GM20431 (cell line): ENCODE data around the gene SORCS2.

Source experiments
- in situ Hi-C: fragments of 300-500 bp; cut with MseI, MboI; formaldehyde crosslinking; loops from one replicate; pipeline ENCODE4 v1.15.0; 2020; ENCODE audit warnings: low sequenced_read_pairs; ENCODE audit not compliant: unreplicated experiment

Gene SORCS2

GRCh38 chr4:7505116-7505900, 313.0 kb downstream of the SORCS2 start:
- in situ Hi-C loops = no loop called here

DNA sequence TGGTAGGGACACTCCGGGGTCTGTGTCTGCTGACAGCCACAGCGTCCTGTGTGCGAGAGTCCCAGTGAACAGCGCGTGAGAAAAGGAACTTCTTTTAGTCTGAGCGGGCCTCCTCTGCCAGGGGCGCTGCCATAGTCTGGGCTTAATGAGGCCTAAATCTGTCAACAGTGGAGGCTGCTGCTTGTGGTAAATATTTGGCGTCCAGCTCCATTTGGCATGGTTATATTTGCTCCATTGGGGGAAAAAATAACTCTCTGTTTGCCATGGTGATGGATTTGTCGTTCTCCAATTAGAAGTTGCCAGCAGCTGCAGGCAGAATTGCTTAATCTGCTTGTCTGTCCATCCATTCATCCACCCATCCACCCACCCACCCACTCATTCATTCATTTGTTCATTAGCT, 313.8 kb downstream of the SORCS2 start:
- in situ Hi-C loops = no loop called here

- in situ Hi-C loops = no loop called here
Measured at GRCh38 chr4:7506572-7506971, 314.2 kb downstream of the SORCS2 start.

DNA sequence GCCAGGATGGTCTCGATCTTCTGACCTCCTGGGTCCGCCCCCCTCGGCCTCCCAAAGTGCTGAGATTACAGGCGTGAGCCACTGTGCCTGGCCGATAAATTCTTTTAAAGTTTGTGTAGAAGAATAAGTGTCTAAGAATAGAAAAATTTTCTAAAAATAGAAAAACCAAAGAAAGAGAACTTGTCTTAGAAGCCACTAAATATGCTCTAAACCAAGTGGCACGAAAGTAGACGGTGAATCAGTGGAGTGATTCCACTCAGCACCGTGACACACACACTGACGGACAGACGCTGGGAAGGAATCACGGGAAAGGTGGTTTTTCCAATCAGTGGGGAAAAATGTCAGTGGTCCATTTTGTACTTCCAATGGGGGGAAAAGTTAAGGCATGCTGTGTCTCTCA, 315.0 kb downstream of the SORCS2 start:
- in situ Hi-C loops = no loop called here

- in situ Hi-C loops = no loop called here
Measured at GRCh38 chr4:7510066-7510465, 317.7 kb downstream of the SORCS2 start.

- in situ Hi-C loops = no loop called here
Measured at GRCh38 chr4:7510538-7510937, 318.2 kb downstream of the SORCS2 start.

- in situ Hi-C loops = no loop called here
Measured at GRCh38 chr4:7511525-7511924, 319.2 kb downstream of the SORCS2 start.

DNA sequence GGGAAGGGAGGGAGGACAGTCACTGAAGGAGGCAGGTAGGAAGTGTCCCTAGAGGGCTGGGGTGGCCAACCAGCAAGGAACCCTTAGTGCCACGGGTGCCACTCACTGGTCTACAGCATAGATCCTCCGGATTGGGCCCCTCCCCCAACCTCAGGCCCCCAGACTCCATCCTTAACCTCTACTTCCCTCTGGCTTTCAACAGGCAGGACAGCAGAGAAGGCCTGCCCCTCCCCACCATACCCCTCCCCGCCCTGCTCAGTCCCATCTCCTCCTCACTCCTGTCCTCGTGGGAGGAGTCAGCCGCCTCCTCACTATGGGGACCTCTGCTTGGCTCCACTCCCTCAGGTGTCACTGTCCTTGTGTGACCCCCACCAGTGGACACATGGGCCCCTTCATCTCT, 320.1 kb downstream of the SORCS2 start:
- in situ Hi-C loops = no loop called here

DNA sequence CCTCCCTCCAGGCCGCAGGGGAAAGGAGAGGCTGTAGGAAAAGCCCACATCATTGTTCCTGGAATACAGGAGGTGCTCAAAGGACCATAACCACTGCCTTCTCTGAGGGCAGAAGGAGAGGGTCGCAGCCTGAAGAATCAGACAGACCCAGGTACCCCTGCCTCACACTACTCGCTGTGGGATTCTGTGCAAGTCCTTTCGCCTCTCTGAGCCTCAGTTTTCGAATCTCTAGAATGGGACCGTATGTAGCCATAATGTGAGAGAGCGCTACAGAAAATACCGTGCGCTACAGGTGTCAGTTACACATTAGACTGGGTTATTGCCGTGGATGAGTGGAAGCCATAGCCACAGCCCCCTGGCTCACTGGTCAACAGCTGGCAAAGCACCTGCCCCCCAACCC, 320.6 kb downstream of the SORCS2 start:
- in situ Hi-C loops = no loop called here

DNA sequence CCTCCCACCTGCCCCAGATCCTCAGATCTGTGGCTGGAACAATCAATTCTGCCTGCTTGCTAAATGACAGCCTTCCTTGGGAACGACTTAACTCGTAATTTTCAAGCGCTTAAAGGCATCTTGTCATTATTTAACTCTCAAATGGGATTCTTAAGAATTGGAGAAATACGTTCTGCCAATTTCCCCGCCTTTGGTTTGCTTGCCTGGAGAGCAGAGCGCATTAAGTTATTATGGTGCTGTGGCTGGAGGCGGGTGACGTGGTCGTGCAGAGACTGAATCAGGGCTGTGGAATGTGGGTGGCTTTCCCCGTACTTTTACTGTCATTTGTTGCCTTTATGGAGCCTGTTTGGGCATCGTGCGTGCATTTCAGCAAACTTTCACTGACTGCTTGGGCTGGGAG, 321.3 kb downstream of the SORCS2 start:
- in situ Hi-C loops = no loop called here

DNA sequence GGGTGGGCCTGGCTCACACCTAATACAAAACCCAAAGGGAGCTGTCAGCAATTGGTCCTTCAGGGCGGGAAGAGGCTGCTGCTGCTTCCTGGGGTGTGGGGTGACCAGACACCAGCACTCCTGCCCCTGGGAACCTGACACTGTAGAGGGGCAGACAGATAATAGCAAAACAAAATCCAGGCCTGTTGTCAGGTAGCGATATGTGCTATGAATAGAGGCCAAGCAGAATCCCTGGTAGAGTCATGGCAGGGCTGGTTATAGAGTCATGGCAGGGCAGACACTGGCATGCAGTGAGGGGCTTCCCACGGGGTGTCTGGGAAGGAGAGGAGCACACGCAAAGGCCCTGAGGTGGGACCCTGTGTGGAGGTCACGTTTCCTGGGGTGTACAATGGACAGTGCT, 321.9 kb downstream of the SORCS2 start:
- in situ Hi-C loops = no loop called here

DNA sequence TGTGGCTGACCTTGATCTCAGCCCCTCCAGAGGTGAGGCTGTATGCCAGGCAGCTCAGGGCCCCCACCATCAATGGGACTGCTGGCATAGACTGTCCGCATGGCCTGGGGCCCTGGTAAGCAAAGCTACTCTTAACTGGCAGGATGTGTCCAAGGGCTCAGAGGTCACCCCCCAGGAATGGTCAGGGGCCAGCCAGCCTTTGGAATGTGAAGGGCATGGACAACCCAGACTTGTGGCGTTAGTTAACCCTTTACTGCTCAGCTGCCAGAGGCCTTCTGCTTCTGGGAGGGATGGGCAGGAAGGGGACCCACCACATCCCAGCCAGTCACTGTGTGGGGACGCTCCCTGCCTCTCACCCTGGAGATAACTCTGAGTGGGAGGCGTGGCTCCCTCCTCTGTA, 322.5 kb downstream of the SORCS2 start:
- in situ Hi-C loops = no loop called here

GRCh38 chr4:7515390-7515902, 323.1 kb downstream of the SORCS2 start:
- in situ Hi-C loops = no loop called here

DNA sequence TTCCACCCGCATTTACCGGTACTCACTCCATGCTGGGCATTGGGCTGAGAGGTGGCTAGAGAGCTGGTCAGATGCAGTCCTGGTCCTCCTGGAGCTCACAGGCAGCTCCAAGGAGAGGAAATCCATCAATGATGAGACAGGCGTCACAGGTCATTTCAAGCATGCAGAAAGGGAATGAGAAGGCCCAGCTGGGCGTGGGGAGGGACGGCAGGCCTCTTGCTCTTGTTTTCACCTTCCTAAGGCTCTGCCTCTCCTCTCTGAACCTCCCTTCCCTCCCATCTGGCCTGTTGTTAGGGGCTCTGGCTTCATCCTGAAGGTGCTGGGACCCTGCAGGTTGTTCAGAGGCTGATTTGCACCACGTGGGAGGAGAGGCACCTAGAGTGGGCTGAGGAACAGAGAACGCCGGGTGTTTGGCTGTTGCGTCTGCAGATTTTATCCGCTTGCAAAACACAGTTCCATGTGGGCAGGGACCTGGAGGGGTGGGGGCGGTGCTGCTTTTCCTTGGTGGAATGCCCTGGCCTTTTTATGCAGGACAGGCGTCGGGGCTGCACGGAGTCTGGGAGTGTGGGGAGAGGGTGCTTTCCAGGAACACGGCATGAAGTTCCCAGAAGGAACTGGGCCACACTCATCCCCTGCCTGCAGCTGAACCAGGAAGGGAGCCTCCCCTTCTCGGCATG, 323.9 kb downstream of the SORCS2 start:
- in situ Hi-C loops = no loop called here

- in situ Hi-C loops = no loop called here
Measured at GRCh38 chr4:7516773-7517144, 324.4 kb downstream of the SORCS2 start.

DNA sequence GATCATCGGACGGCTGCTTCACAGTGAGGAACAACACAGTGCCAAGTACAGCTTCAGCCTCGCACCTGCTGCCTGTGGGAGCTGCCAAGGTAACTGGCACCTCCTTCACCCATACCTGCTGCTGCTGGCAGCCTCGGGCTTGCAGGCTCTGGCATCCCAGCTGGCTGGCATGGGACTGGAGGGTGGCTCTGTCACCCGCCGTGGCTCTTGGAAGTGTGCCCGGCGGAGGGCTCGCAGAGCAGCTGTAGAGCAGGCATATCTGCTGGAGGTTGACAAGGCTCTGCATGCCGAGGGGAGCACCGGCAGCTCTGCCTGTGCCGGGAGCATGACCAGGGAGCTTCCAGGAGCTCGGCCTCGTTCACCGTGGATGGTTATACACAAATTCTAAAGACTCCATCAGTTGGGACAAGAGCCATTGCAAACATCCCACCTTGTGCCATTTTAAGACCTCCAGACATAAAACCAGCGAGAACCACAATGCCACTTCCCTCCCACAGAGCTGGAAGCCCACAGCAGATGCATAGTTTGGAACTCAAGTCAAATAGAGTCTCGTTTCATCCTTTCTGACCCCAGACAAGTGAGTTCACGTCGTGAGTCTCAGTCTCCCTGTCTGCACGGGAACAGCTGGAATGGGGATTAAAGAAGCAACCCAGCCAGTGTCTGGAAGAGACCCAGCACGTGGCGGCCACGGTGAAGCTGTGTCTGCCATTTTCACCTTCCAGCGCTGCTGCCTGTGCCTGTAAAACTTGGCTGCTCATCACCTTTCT, 326.7 kb downstream of the SORCS2 start:
- in situ Hi-C loops = no loop called here

DNA sequence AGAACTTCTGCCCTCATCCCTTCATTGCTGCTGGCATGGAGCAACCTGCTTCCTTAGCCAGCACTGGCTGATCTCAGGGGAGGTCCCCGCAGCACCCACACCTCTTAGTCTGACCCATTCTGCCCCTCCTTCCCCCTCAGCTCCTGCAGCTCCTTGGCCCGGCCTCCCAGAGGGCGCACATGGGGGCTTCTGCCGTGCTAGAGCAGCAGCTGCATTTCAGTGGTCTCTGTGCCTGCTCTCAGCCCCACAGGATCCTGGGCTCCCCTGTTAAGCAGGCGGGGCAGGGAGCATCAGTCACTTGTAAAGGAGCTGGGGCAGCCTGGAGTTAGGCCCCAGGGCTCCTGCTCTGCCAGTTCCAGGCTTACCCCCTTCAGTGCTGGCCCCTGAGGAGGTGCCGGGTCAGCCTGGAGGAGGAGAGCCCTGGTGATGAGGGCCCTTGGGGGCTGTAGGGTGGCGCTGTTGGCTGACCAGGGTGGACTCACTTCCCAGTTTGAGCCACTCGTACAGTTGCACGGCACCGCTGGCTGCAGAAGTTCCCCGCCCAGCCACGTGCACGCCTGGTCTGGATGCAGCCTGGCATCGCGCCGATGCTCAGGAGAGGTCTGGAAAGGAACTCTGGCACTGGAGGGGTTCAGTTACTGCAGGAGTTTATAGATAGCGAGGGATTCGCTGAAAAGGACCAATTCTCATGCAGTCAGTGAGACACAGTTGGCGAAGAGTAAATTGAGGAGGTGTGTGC, 327.5 kb downstream of the SORCS2 start:
- in situ Hi-C loops = no loop called here

DNA sequence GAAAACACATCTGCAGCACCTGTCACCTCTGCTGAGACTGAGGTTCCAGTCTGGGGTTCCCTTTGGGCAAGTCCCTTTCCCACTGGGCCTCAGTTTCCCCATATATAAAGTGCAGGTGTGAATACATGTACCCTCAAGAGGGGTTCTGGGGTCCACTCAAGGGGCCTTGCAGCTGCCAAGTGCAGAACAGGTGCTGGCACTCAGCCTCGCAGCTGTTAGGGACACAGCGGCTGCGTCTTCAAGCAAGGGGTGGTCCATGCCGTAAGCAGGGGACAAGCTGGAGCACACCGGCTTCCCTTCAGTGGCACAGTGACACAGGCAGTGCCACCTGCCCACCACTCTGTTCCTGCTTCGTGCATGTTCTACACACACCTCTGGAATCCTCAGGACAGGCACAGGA, 329.3 kb downstream of the SORCS2 start:
- in situ Hi-C loops = no loop called here

DNA sequence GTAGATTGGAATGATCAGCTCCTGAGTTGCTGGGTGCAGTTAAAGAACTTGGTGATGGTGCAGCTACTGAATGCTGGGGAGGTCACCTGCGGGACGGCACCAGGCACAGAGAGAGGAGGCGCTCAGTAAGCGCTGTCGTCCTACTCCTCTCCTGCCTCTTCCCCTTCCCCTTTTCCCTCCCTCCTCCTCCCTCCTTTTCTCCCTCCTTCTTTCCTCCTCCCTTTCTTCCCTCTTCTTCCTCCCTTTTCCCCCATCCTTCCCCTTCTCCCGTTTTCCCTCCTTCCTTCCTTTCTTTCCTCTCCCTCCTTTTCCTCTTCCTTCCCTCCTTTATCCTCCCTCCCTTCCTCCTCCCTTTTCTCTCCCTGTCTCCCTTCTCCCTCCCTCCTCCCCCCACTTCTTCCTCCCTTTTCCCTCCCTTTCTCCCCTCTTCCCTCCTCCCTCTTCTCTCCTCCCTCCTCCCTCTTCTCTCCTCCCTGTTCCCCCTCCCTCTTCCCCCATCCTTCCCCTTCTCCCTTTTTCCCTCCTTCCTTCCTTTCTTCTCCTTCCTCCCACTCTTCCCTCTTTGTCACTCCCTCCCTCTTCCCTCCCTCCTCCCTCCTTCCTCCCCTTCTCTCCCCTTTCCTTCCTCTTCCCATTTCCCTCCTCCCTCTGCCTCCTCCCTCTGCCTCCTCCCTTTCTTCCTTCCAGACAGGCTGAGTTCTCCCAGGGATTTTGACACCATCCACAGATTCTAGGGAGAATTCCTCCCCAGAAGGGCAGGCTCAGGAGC, 330.3 kb downstream of the SORCS2 start:
- in situ Hi-C loops = no loop called here

DNA sequence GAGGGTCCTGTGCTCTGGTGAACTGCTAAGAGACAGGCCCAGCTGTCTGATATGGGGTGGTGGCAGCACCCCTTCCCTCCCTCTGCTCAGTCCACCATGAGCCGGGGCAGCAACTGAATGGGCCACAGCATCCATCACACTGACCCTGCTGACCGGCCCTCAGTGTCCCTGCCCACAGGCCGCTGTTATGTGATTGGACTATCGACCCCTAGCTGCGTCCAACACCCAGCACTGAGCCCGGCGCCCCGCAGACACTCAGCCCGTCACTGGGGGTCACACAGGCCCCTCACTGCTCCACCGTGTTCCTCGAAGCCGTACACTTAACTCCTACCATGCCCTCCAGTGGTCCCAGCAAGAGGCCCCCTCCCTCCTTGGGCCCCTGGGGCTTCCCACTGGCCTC, 331.2 kb downstream of the SORCS2 start:
- in situ Hi-C loops = no loop called here
